Heart left ventricle (tissue), 16 donors: Measurements from ENCODE around the gene HAPLN2. TPM values are rescaled to one million over a fixed set of nuclear protein-coding genes. Genes with fewer than 3 reads are reported as not detected.
A peak's percentile ranks its signal among the peaks of the same experiment; 100 is the strongest.

Source experiments
- ATAC-seq, 4 donors: fragments of 200-7000 bp; cut with Tn5 transposase; one replicate each; pipeline ENCODE4 v1.9.1; 2020 to 2022; ENCODE audit warnings: moderate library complexity in 4 of 4, mild to moderate bottlenecking in 3 of 4, moderate number of reproducible peaks in 1 of 4
- DNase-seq, 5 donors: peaks; one replicate each; pipeline ENCODE4 v3.0.0-alpha.2; 2020
- H3K27ac ChIP-seq, 12 donors: fragments of 200-600 bp; sonication (generic) in 4 of 12; one replicate each; pipeline versions ENCODE4 v1.5.0 to v1.8.0; 2016 to 2022; ENCODE audit warnings: mild to moderate bottlenecking in 2 of 12
- H3K27me3 ChIP-seq, 9 donors: fragments of 200-600 bp; sonication (generic) in 2 of 9; one replicate each; pipeline versions ENCODE4 v1.5.1 to v1.8.0; 2016 to 2022; ENCODE audit warnings: mild to moderate bottlenecking in 3 of 9
- H3K36me3 ChIP-seq, 9 donors: fragments of 200-600 bp; sonication (generic) in 2 of 9; one replicate each; pipeline versions ENCODE4 v1.5.0 to v1.8.0; 2018 to 2022; ENCODE audit warnings: mild to moderate bottlenecking in 2 of 9
- H3K4me1 ChIP-seq, 12 donors: fragments of 200-600 bp; sonication (generic) in 4 of 12; one replicate each; pipeline versions ENCODE4 v1.5.0 to v1.8.0; 2016 to 2022; ENCODE audit warnings: mild to moderate bottlenecking in 3 of 12
- H3K4me3 ChIP-seq, 12 donors: fragments of 200-600 bp; sonication (generic) in 4 of 12; one replicate each; pipeline versions ENCODE4 v1.5.0 to v1.8.0; 2017 to 2022; ENCODE audit warnings: mild to moderate bottlenecking in 9 of 12, moderate library complexity in 4 of 12
- H3K9me3 ChIP-seq, 12 donors: fragments of 200-600 bp; sonication (generic) in 4 of 12; one replicate each; pipeline versions ENCODE4 v1.5.0 to v1.8.0; 2016 to 2022; ENCODE audit warnings: mild to moderate bottlenecking in 1 of 12
- POLR2A ChIP-seq, 2 donors: fragments of 450-650 bp; IDR thresholded peaks; one replicate each; pipeline ENCODE4 v1.6.1; 2017; ENCODE audit warnings: antibody characterized with exemption in 2 of 2, mild to moderate bottlenecking in 2 of 2, moderate library complexity in 2 of 2
- WGBS, 4 donors: extraction: QIAGEN DNeasy Blood & Tissue Kit in 2 of 4; methylation state at CpG; one replicate each; pipeline versions ENCODE4 v1.1.5 to v1.1.7; 2013 to 2018; 5-methylcytosine and 5-hydroxymethylcytosine counted together
- intact Hi-C, 10 donors: fragments of 100-400 bp; cut with DNase I; formaldehyde crosslinking; loops; one replicate each; pipeline versions ENCODE4 v1.11.1 to v1.14.2; 2022
- polyA plus RNA-seq, 2 donors: library from polyadenylated mRNA; stranded (reverse); fragments of 200-250 nt; gene quantifications; one replicate each; pipeline ENCODE4 v1.2.3, GENCODE V29; 2013
- total RNA-seq, 9 donors: library from RNA; depleted of rRNA in 2 of 9; stranded (reverse); fragments of >200 nt in 2 of 9; fragmentation: NEBNext Ultra II Directional in 3 of 9; extraction: Animal tissue kit (Norgen Biotek cat#: 25700) in 3 of 9; gene quantifications; one replicate each; pipeline versions ENCODE4 v1.1.0 to v1.2.4, GENCODE V29; 2016 to 2023
- TF ChIP-seq, protein P1 (sequence below), 12 donors: fragments of 200-600 bp; sonication (generic) in 4 of 12; IDR thresholded peaks; one replicate each; pipeline versions ENCODE4 v1.5.0 to v1.8.0; 2018 to 2022; ENCODE audit warnings: antibody characterized with exemption in 12 of 12, mild to moderate bottlenecking in 5 of 12
- donor health status: ischemic (EF 13 %, LVEDD 7.1; RV severe dilation, severe dysfunction).
- donor health status: healthy with polysubstance abuse.
- donor health status: DM: no; HTN: yes; CAD: no.
- donor health status: DM: no; HTN: no; CAD: no.
- donor health status: ischemic (EF 25% LVEDD 6.9; RV normal size, moderate dysfunction).
- donor health status: ischemic (EF 25% LVEDD 5.7; RV mildly dilated, moderate dysfunction).
- donor health status: healthy.
- donor health status: DM: yes; HTN: yes; CAD: no.
- donor health status: ischemic (EF 35%, LVEDD 5.7; RV mildly dilated, moderate dysfunction).
- donor health status: nonischemic (EF 11% LVEDD 7.7; RV severe dilation, severe dysfunction).
- donor health status: DM: yes; HTN: yes; CAD: no.
- donor health status: PGD.
- donor health status: ischemic (EF 29% LVEDD 5.4; RV normal size, mild dysfunction).
- donor health status: nonischemic (EF 23%, LVEDD 6.1; RV moderate dilation, normal function).

The HAPLN2 gene
- total and polyA plus RNA-seq, 11 donors, result 0.52 to 3.0 (median 1.1) TPM

DNA sequence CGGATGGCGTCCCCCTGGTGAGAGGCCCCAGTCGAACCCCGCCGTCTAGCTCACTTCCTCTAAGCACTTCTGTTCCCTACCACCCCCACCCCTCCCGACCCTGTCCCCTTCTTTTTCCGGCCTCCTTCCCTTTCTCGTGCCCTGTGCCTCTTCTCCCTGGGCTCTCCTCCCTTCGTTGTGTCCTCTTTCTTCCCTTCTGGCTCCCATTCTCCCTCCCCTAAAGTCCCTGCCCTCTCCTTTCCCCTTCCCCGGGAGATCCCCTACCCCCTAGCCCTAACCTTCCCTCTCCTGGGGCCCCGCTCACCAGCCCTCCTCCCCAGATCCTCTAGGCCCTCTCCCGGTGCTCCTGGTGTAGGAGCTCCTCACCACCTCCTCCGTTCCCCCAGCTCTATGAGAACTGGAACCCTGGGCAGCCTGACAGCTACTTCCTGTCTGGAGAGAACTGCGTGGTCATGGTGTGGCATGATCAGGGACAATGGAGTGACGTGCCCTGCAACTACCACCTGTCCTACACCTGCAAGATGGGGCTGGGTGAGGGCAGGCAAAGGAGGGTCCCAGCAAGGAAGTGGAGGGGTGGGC lies 38.6 kb downstream of the HAPLN2 start:
- no peaks in the 10 kb centered on the region for H3K36me3 ChIP-seq
- intact Hi-C loops, result loop anchor here (1.0 to 10.0 kb wide), 12 partner anchors 29 to 276 kb away; no protein-coding TSS in a partner anchor
- peaks cover 0 to 32% (median 3%) of the 10 kb centered on the region in 9 donors for H3K27me3 ChIP-seq
- H3K4me3 ChIP-seq, result peak overlapping the region in 8 of 12 donors; percentile 21 to 51 (median 42)
- H3K9me3 ChIP-seq, result no peaks in the 10 kb centered on the region
- H3K4me1 ChIP-seq, result peaks cover 6 to 60% (median 46%) of the 10 kb centered on the region in 12 donors
- ATAC-seq (no peak), DNase-seq (no peak)
- TF ChIP-seq, protein P1, sequence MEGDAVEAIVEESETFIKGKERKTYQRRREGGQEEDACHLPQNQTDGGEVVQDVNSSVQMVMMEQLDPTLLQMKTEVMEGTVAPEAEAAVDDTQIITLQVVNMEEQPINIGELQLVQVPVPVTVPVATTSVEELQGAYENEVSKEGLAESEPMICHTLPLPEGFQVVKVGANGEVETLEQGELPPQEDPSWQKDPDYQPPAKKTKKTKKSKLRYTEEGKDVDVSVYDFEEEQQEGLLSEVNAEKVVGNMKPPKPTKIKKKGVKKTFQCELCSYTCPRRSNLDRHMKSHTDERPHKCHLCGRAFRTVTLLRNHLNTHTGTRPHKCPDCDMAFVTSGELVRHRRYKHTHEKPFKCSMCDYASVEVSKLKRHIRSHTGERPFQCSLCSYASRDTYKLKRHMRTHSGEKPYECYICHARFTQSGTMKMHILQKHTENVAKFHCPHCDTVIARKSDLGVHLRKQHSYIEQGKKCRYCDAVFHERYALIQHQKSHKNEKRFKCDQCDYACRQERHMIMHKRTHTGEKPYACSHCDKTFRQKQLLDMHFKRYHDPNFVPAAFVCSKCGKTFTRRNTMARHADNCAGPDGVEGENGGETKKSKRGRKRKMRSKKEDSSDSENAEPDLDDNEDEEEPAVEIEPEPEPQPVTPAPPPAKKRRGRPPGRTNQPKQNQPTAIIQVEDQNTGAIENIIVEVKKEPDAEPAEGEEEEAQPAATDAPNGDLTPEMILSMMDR (IDR thresholded peaks at IDR 0.05), result peak in 4 of 12 donors; percentile 20 to 33 (median 24)
- TF ChIP-seq POLR2A (IDR thresholded peaks at IDR 0.05), result no peak
- no peak overlapping the region for H3K27ac ChIP-seq
- WGBS, 4 donors, result 15 to 20% (median 19%) methylated on average over 14 to 15 of the region's 15 CpGs

DNA sequence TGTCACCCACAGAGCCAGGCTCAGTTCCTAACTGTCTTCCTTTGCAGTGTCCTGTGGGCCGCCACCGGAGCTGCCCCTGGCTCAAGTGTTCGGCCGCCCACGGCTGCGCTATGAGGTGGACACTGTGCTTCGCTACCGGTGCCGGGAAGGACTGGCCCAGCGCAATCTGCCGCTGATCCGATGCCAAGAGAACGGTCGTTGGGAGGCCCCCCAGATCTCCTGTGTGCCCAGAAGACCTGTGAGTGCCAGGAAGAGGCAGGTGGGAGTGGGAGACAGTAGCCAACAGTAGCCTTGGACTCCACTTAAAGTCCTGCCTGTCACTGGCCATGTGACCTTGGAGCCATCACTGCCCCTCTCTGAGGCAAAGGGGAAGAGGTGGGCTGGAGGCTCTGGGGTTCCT lies 39.3 kb downstream of the HAPLN2 start:
- no peak overlapping the region for H3K4me3 ChIP-seq
- DNase-seq, result no peak
- ATAC-seq, result no peak
- WGBS, 4 donors, result 87 to 91% (median 90%) methylated on average over 13 to 14 of the region's 14 CpGs
- peaks cover 13 to 66% (median 52%) of the 10 kb centered on the region in 12 donors for H3K4me1 ChIP-seq
- intact Hi-C loops, result loop anchor here in 7 of 10 donors (5.0 to 10.0 kb wide), 3 partner anchors 76 to 276 kb away; no protein-coding TSS in a partner anchor
- H3K36me3 ChIP-seq, result no peaks in the 10 kb centered on the region
- no peaks in the 10 kb centered on the region for H3K9me3 ChIP-seq
- no peak overlapping the region for H3K27ac ChIP-seq
- H3K27me3 ChIP-seq, result peaks cover 0 to 28% (median 1%) of the 10 kb centered on the region in 9 donors
- no peak for TF ChIP-seq POLR2A (IDR thresholded peaks at IDR 0.05)
- TF ChIP-seq, protein P1 (IDR thresholded peaks at IDR 0.05), result no peak

DNA sequence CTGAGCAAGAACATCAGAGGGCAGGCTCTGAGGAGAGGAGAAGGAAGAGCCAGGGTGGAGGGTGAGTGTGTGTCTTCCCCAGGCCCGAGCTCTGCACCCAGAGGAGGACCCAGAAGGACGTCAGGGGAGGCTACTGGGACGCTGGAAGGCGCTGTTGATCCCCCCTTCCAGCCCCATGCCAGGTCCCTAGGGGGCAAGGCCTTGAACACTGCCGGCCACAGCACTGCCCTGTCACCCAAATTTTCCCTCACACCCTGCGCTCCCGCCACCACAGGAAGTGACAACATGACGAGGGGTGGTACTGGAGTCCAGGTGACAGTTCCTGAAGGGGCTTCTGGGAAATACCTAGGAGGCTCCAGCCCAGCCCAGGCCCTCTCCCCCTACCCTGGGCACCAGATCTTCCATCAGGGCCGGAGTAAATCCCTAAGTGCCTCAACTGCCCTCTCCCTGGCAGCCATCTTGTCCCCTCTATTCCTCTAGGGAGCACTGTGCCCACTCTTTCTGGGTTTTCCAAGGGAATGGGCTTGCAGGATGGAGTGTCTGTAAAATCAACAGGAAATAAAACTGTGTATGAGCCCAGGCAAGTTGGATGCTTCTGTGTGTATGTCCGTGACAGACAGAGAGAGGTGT lies 39.8 kb downstream of the HAPLN2 start:
- TF ChIP-seq, protein P1 (IDR thresholded peaks at IDR 0.05), result no peak
- TF ChIP-seq POLR2A (IDR thresholded peaks at IDR 0.05), result no peak
- 78 to 84% (median 81%) methylated on average over 10 of the region's 10 CpGs for WGBS, 4 donors
- H3K36me3 ChIP-seq, result no peaks in the 10 kb centered on the region
- no peak for ATAC-seq
- H3K27ac ChIP-seq, result peak overlapping the region in 5 of 12 donors; percentile 5 to 98 (median 73)
- H3K4me3 ChIP-seq, result no peak overlapping the region
- peaks cover 18 to 72% (median 58%) of the 10 kb centered on the region in 12 donors for H3K4me1 ChIP-seq
- no peaks in the 10 kb centered on the region for H3K9me3 ChIP-seq
- H3K27me3 ChIP-seq, result peaks cover 0 to 27% (median 0%) of the 10 kb centered on the region in 9 donors
- intact Hi-C loops, result loop anchor here in 7 of 10 donors (1.0 to 10.0 kb wide), 4 partner anchors 19 to 277 kb away; no protein-coding TSS in a partner anchor
- DNase-seq, result no peak

DNA sequence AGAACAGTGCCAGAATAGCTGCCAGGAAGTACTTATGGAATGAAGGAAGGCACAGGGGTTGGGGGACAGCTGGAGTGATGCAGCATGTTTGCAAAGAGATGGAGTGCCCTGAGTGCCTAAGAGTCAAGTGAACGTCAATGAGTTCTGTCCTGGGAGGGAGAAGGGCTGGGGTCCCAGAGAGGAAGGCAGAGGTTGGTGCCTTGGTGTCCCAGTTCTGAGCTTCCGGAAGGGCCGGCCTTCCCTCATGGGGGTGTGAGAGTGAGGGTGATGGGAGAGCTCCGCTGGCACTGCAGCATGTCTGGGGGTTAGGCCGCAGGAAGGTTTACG lies 40.4 kb downstream of the HAPLN2 start:
- no peak for DNase-seq
- Histone ChIP-seq H3K27me3 (peaks cover 0 to 24% (median 0%) of the 10 kb centered on the region in 9 donors), H3K36me3 (no peaks in the 10 kb centered on the region), H3K9me3 (no peaks in the 10 kb centered on the region), H3K4me1 (peaks cover 24 to 78% (median 64%) of the 10 kb centered on the region in 12 donors), H3K4me3 (peak overlapping the region in 5 of 12 donors; percentile 5 to 46 (median 42)), H3K27ac (peak overlapping the region in 9 of 12 donors; percentile 5 to 99 (median 93))
- intact Hi-C loops, result loop anchor here in 7 of 10 donors (1.0 to 10.0 kb wide), 4 partner anchors 19 to 277 kb away; no protein-coding TSS in a partner anchor
- no peak for TF ChIP-seq POLR2A (IDR thresholded peaks at IDR 0.05)
- TF ChIP-seq, protein P1 (IDR thresholded peaks at IDR 0.05), result no peak
- 17 to 23% (median 20%) methylated on average over 6 of the region's 6 CpGs for WGBS, 4 donors
- no peak for ATAC-seq
